ENCODE measurements around the gene PI3.
"Not testable (repeated sequence)": the region's sequence is repeated elsewhere in the genome, so short reads cannot be mapped to it uniquely, and the experiment has no call there.

The PI3 gene

GRCh38 chr20:45174434-45175364, at the start of gene PI3:
Gene PI3, plus strand, starts transcription at chr20:45174902. Its CDS starts 21 bp downstream, at chr20:45174923.
- no peak within 1 kb of the TSS for H3K4me3 ChIP-seq (replicated peaks in 1 of 2; ENCODE audit: low read depth in 2 of 2, low read length in 2 of 2)
- no peak for TF ChIP-seq CTCF (IDR thresholded peaks at IDR 0.05; ENCODE audit: low read depth, low read length)
- DNase-seq (ENCODE audit: low read depth in 2 of 2): peak; percentile 52 to 57

DNA sequence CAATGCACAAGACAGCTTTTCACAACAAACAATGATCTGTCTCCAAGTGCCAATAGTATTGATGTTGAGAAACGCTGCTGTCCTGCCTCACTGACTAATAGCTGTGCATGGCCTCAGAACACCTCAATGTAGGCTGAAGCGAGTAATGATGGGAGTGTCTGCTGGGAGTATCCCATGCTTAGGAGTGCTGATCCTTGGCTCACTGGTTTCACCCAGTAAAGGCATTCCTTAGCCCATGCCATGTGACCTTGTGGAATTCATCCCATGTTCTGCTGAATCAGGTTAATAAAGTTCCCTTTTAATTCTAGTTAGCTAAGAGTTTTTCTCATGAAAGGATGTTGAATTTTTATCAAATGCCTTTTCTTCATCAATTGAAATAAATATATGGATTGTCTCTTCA, 46.6 kb upstream of the PI3 start:
- H3K4me3 ChIP-seq (replicated peaks in 1 of 2; ENCODE audit: low read depth in 2 of 2, low read length in 2 of 2): no peak overlapping the region
- no peak for TF ChIP-seq CTCF (IDR thresholded peaks at IDR 0.05; ENCODE audit: low read depth, low read length)
- no peak for DNase-seq (ENCODE audit: low read depth in 2 of 2)

DNA sequence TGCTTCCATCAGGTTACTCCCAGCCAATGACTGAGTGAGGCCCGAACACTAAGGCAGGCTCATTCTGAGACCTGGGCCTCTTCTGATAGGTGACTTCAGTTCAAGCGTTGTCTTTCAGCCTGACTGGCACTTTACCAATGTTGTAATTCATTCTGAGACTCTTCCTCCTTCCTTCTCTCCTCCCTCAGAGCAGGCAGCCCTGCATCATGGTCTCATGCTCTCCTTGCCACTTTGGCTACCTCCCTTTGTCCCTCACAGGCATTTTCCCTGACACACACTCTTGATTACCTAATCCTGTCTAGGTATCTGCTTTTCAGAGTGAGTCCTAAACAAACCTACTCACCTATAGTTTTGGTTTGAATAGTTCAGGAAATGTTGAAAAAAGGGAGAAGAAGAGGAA, 37.8 kb upstream of the PI3 start:
- no peak for DNase-seq (ENCODE audit: low read depth in 2 of 2)
- no peak overlapping the region for H3K4me3 ChIP-seq (replicated peaks in 1 of 2; ENCODE audit: low read depth in 2 of 2, low read length in 2 of 2)
- TF ChIP-seq CTCF (IDR thresholded peaks at IDR 0.05; ENCODE audit: low read depth, low read length): no peak

DNA sequence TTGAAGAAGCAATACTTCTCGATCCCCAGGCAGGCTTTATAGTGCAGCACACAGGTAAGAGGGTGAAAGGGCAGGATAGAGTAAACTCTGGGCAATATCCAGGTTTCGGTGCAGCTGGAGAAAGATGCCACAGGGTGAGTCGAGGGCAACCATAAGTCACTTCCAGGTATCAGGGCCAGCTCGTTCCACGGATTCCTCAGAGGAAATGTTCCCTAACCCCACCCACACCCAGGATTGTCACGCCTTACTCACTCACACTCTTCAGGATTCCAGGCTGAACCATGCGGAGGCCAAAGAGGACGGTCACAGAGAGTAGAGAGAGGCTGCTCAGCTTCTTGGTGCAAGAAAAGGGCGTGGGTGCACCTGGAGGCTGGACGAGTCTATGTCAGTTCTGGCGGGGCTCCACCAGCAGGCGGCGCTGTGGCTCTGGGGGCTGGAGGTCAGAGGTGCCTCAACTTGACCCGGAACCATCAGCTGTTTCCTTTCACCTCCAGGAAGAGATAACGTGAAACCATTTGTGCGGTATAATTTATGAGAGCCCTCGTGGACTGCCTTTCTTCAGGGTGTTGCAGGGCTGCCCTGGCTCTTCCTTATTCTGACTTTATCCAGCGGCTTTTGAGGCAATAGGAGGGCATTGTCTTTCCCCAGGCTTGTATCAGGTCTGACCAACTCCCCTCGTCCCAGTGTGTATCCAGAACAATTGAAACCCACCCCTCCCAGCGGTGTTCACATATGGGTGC, 36.0 kb upstream of the PI3 start:
- H3K4me3 ChIP-seq (replicated peaks in 1 of 2; ENCODE audit: low read depth in 2 of 2, low read length in 2 of 2): no peak overlapping the region
- TF ChIP-seq CTCF (IDR thresholded peaks at IDR 0.05; ENCODE audit: low read depth, low read length): peak; percentile 80
- DNase-seq (ENCODE audit: low read depth in 2 of 2): peak; percentile 16 to 31

GRCh38 chr20:45139733-45140375, 34.8 kb upstream of the PI3 start:
- DNase-seq (ENCODE audit: low read depth in 2 of 2); H3K4me3 ChIP-seq (replicated peaks in 1 of 2; ENCODE audit: low read depth in 2 of 2, low read length in 2 of 2): not testable (repeated sequence)

DNA sequence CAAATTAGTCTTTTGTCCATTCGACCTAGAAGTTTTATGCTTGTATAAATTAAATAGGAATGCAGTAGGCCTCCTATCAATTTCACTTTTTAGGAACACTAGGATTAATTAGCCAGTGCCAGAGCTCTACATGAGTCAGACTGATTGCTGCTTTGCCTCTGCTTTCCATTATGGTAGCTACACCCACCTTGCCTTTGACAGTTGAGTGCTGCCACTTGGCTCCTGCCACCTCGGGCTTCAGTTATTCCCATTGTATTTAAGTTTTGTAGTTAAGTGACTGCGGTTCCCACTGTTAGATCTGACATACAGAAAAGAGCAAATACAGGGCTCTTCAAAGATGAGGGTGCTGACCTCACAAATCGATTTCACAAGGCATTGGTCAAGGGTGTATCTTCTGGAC, 33.9 kb upstream of the PI3 start:
- DNase-seq (ENCODE audit: low read depth in 2 of 2): no peak
- H3K4me3 ChIP-seq (replicated peaks in 1 of 2; ENCODE audit: low read depth in 2 of 2, low read length in 2 of 2): no peak overlapping the region
- TF ChIP-seq CTCF (IDR thresholded peaks at IDR 0.05; ENCODE audit: low read depth, low read length): no peak

DNA sequence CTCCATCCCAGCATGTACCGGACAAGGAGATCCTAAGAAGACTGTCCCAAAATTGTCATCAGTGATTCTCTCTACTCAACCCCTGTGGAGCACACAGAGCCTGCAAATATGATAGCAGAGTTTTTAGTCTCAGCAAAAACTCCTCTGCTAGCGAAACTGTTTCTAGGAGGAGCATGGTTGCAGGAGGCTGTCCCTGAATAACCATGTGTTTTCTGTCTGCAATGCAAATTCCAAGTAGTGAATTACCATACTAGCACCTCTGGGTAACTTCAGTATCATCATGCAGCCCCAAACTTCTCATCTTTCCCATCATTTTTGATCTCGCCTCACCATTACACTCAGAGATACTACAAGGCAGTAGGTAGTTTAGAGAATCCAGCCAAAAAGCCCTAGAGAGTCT, 25.6 kb upstream of the PI3 start:
- no peak overlapping the region for H3K4me3 ChIP-seq (replicated peaks in 1 of 2; ENCODE audit: low read depth in 2 of 2, low read length in 2 of 2)
- DNase-seq (ENCODE audit: low read depth in 2 of 2): no peak
- TF ChIP-seq CTCF (IDR thresholded peaks at IDR 0.05; ENCODE audit: low read depth, low read length): no peak
